DMS79 treated with DMSO at 0.1 percent for 48 hours (cell line): ENCODE data around the gene CTDP1.
A peak's percentile ranks its signal among the peaks of the same experiment; 100 is the strongest.

Experiments
- DNase-seq: peaks from one replicate; lab custom pipeline; 2025; lab: John Stamatoyannopoulos, UW

CTDP1 gene

GRCh38 chr18:79644666-79645057 is 34.9 kb upstream of the CTDP1 start:
- DNase-seq: peak; percentile 41

DNA sequence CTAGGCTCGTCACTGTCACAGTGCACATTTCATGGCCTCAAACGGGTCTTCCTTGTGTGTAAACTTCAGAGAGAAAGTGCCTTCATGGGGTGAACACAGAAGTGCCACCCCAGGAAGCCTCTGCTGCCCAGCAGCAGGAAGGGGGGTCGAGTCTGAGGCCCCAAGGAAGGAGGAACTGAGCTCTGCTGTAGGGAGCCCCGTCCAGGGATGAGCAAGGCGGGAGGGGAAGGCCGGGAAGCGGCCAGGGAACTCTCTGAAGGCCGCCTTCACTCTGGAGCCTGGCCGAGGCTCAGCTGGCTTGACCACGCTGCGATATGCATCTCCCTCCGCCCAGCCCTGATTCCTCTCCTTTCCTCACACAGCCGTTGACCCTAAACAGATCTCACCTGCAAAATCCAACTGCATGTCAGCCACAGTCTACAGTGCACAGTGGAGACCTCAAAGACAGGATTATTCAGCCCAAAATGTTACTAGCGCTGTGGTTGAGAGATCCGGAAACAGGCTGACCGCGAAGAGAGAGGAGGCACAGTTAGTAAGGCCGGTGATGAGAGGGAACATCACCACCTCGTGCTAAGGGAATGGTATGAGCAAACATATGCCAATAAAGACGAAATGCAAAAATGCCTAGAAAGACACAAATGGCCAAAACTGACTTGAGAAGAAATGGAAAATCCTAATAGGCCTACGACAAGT is 34.2 kb upstream of the CTDP1 start:
- no peak for DNase-seq

GRCh38 chr18:79647307-79647706 is 32.3 kb upstream of the CTDP1 start:
- DNase-seq: no peak

DNA sequence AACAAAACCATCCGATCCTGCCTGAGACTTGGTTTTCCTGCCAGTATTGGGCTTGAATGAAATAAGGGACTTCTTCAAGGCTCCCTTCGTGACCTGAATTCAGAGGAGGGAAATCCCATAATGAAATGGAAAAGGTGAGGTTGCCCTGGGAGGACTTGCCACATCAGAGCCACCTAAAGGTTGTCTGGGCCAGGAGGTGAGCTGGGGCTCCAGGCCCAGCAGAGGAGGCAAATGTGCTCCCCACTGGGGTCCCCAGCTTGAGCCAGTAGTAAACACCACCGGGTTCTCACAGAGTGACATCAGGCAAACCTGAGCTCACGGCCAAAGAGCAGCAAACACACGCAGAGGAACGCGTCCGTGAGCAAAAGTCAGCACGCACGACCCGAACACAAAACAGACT is 28.6 kb upstream of the CTDP1 start:
- DNase-seq: no peak

DNA sequence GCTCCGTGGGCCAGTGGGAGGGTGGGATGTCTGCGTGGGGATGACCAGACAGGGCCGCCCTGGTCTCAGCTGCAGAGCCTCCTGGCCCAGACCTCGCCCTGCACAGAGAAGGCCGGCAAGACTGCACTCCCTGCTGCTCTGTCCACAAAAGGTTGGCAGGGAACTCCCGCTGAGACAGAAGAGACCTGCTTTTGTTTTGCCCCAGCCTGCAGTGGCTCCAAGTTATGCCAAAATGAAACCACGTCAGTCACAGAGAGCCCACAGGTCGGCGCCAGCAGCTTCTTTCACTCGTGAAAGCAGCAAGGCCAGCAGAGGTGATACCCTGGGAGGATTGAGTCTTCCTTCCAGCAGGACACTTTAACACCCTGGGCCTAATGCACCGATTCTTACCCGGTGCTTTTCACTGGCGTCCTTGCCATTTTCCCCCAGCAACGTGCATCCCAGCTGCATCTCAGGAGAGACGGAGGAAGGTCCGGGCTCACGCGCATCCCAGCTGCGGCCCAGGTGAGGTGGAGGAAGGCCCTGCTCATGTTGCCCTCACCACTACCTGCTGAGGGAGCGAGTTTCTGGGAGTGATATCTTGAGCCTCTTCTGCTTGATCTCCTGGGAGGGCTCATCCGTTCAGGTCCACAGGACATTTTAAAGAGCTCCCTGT is 22.1 kb upstream of the CTDP1 start:
- DNase-seq: no peak

GRCh38 chr18:79658366-79658765 is 21.2 kb upstream of the CTDP1 start:
- no peak for DNase-seq

DNA sequence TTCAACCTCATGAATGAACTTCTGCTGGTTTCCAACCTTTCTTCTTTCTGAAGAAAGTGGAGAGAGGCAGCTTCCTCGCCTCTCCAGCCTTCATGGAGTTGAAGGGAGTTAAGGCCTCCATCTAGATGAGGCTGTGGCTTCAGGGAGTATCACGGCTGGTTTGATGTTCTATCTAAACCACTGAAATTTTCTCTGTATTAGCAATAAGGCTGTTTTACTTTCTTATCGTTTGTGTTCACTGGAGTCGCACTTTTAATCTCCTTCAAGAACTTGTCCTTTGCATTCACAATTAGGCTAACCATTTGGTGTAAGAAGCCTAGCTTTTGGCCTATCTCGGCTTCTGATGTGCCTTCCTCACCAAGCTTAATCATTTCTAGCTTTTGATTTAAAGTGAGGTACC is 19.9 kb upstream of the CTDP1 start:
- no peak for DNase-seq

DNA sequence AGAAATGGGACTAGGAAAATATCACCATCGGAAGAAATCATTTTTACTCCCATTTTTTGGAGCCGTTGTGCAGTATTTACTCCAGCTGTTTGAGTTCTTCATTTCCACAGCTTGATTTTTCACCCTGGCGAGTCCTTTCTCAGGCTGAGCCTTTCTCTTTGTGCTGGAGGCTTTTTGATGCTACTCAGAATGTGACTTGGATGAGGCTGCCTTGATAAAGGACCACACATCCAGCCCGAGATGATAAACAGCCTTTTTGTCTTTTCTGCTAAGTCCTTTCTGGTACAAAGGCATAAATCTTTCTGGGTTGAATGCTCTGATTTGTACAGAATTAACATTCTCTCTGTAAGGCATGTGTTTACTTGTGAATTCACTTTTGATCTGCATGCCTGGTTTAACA is 17.6 kb upstream of the CTDP1 start:
- DNase-seq: no peak

GRCh38 chr18:79662439-79662838 is 17.2 kb upstream of the CTDP1 start:
- DNase-seq: no peak

- DNase-seq: peak; percentile 53
These were observed 15.0 kb upstream of the CTDP1 start for GRCh38 chr18:79664525-79665125.

GRCh38 chr18:79668203-79668602 is 11.4 kb upstream of the CTDP1 start:
- no peak for DNase-seq

DNA sequence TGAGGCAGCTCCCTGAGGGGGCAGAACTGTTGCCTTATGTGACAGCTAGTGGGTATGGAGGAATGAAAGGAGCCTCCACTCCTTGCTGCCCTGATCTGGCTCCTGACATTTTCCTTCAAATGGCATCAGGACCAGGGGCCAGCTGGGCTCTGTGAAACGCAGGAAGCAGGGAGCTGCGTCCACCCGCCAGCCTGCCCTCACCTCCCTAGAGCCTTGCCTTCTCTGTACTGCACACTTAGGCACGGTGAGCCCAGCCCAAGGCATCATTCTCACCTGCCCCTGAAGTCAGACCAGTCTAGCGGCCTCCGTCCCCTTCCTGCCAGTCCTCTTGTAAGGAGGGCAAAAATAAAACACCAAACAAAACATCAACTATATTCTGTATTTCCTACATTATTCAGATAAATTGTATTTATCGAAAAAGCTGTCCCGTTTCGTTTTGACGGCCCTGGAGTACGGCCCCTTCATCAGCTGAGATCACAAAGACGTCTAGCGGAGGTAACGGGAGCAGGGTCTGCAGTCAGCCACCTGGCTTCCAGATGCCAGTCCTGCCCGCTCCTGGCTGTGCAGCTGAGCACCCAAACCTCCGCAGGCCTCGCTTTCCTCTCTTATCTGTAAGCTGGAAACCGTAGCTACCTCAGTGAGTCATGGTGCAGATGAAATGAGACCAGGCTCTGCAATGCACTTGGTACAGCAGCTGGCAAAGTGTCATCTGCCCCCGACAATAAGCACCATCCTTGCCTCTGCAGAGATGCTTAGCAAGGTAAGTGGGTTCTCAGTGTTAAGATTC is 6.9 kb upstream of the CTDP1 start:
- DNase-seq: no peak

- DNase-seq: no peak
These were observed 2.4 kb upstream of the CTDP1 start for GRCh38 chr18:79677221-79677620.

DNA sequence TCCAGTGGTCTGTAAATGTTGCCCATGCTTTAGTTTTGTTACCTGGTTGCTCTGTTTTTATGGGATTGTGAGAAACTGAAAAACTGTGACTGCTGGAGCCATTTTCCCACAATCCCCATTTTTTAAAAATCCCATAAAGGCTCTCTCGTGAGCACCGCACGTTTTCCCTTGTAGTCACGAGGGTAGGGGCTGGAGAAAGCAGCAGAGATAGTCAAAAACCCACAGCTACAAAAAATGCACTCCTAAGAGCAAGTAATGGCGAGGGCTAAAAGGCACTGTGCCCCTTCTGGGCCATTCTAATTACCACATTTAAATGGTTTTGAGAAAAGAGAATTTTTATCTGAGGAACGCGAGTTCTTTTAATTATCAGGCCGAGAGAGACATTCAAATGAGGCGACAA is 1.8 kb upstream of the CTDP1 start:
- DNase-seq: no peak

DNA sequence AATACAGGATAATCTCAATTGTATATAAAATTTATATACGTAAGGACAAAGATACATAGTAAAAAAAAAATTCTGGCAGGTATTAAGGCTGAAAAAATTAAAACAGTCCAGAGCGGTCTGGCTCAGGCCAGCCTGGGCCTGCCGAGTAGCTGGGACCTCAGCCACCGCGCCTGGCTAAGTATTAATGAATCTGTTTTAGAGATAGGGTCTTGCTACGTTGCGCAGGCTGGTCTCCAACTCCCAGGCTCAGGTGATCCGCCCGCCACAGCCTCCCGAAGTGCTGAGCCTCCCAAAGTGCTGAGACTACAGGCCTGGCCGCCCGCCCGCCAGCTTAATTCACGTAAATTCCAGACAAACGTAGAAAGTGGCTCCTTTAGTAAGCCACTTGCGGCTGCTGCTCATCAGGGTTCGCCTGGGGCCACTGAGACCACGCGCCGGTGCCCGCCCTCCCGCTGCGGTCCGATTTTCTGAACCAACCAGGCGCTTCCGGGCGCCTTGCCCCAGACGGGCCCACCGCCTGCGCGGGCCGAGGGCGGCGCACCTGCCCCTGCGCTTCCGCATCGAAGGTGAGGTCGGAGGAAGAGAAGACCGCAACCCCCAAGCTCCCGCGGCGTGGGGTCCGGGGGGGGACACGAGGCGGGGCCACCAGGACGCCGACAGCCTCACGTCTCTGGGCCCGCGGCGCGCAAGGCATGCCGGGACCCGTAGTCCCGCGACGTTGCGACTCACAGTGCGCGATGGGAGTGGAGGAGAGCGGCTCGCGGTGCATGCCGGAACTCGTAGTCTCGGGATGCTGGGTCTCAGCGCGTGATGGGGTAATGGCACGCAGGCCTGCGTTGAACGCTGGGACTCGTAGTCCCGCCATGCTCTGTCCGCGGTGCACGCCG is 695 bp upstream of the CTDP1 start:
- peak; percentile 98 for DNase-seq

- DNase-seq: no peak
These were observed 687 bp downstream of the CTDP1 start for GRCh38 chr18:79680100-79680879.

- no peak for DNase-seq
These were observed 1.3 kb downstream of the CTDP1 start for GRCh38 chr18:79680891-79681339.

- no peak for DNase-seq
These were observed 2.1 kb downstream of the CTDP1 start for GRCh38 chr18:79681484-79682387.

- no peak for DNase-seq
These were observed 2.9 kb downstream of the CTDP1 start for GRCh38 chr18:79682481-79682880.
